IgD-negative memory B cell (primary cell): ENCODE data around the gene LRRC3C. TPM values are rescaled to one million over a fixed set of nuclear protein-coding genes. Genes with fewer than 3 reads are reported as not detected.
"Not testable (repeated sequence)": the region's sequence is repeated elsewhere in the genome, so short reads cannot be mapped to it uniquely, and the experiment has no call there.

Source experiments
- H3K27ac Mint-ChIP-seq, 3 donors: one replicate each; pipeline ENCODE4 v1.8.0; 2020 to 2022; ENCODE audit warnings: mild to moderate bottlenecking in 3 of 3, mixed read lengths in 3 of 3, moderate library complexity in 1 of 3
- H3K27me3 Mint-ChIP-seq: one replicate; pipeline ENCODE4 v1.8.0; 2021; ENCODE audit warnings: mixed read lengths
- H3K36me3 Mint-ChIP-seq: one replicate; pipeline ENCODE4 v1.8.0; 2020; ENCODE audit warnings: mild to moderate bottlenecking, mixed read lengths
- H3K4me1 Mint-ChIP-seq, 3 donors: one replicate each; pipeline ENCODE4 v1.8.0; 2020 to 2022; ENCODE audit warnings: mixed read lengths in 3 of 3, mild to moderate bottlenecking in 1 of 3
- H3K4me3 Mint-ChIP-seq, 4 donors: one replicate each; pipeline ENCODE4 v1.8.0; 2020 to 2022; ENCODE audit warnings: mild to moderate bottlenecking in 4 of 4, mixed read lengths in 4 of 4, moderate library complexity in 3 of 4
- H3K9me3 Mint-ChIP-seq, 3 donors: one replicate each; pipeline ENCODE4 v1.8.0; 2020 to 2021; ENCODE audit warnings: mixed read lengths in 3 of 3, mild to moderate bottlenecking in 1 of 3
- polyA plus RNA-seq: library from polyadenylated mRNA; unstranded; fragments of 300-500 nt; fragmentation: Illumina TruSeq; gene quantifications from one replicate; pipeline ENCODE4 v1.2.3, GENCODE V29; 2021

Gene LRRC3C, protein sequence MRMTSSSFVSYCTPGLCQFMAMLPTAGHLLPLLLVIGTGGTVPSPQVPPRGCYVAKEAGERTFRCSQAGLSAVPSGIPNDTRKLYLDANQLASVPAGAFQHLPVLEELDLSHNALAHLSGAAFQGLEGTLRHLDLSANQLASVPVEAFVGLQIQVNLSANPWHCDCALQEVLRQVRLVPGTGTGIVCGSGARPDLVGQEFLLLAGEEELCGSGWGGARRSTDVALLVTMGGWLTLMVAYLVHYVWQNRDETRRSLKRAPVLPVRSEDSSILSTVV
- polyA plus RNA-seq = not detected

DNA sequence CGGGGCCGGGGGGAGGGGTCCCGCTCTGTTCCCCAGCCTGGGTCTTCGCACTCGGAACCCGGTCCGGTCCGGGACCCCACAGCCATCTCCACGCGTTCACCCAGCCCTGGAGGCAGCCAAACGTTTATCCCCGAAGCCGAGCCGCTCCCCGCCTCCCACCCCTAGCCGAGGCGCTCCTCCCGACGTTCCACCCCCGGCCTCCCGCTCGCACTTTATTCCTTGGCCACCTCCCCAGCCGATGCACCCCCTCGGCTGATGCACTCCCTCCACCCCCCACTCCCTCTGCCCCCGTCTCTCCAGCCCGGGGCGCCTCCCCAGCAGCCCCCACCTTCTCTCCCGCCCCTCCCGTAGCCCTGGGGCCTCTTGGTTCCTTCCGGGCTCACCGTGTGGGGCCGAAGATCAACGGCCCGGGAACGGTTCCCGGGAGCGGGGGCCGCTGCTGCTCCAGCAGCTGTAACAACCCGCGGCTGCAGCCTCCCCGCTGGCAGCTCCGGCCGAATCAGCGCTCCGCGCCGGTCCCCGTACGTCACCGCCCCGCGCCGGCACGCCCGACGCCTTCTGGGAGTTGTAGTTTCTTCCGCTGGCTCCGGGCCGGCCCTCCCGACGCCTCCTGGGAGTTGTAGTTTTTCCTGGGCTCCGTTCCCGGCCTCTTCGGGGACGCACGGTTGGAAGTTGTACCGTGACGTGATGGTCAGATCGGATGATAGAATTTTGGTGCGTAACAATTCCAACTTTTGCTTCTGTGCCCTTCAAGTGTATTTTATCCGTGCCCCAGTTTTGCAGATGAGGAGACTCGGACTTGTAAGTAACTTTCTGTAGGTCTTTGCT, at the start of gene LRRC3C, which contains the start of gene ORMDL3:
TSS of gene LRRC3C (plus strand) at position 632 of the 828 bp plus-strand sequence. CDS start 13,792 bp downstream, outside the sequence.
TSS of gene ORMDL3 (minus strand) at position 501 of the 828 bp plus-strand sequence. CDS start 3,398 bp downstream, outside the sequence.
- H3K4me1 Mint-ChIP-seq = peaks cover 13 to 30% (median 26%) of the 10 kb centered on the region in 3 donors
- H3K9me3 Mint-ChIP-seq = no peaks in the 10 kb centered on the region
- peak within 1 kb of the TSS; percentile 83 to 94 (median 83) for H3K27ac Mint-ChIP-seq
- H3K36me3 Mint-ChIP-seq = no peaks in the 10 kb centered on the region
- H3K4me3 Mint-ChIP-seq = peak within 1 kb of the TSS; percentile 90 to 98 (median 95)
- H3K27me3 Mint-ChIP-seq = no peaks in the 10 kb centered on the region

- Mint-ChIP-seq H3K4me1 (peaks cover 9 to 14% (median 13%) of the 10 kb centered on the region in 3 donors), H3K4me3 (peak overlapping the region in 1 of 4 donors; percentile 12)
- not testable (repeated sequence) for H3K9me3 Mint-ChIP-seq, H3K36me3 Mint-ChIP-seq, H3K27ac Mint-ChIP-seq, H3K27me3 Mint-ChIP-seq
Measured at GRCh38 chr17:39886102-39886501, 41.4 kb upstream of the LRRC3C start.

GRCh38 chr17:39887078-39887477, 40.5 kb upstream of the LRRC3C start:
- H3K9me3 Mint-ChIP-seq = no peaks in the 10 kb centered on the region
- H3K4me1 Mint-ChIP-seq = peaks cover 9 to 11% (median 10%) of the 10 kb centered on the region in 3 donors
- peaks cover 2% of the 10 kb centered on the region for H3K27me3 Mint-ChIP-seq
- no peak overlapping the region for H3K4me3 Mint-ChIP-seq
- peaks cover 4% of the 10 kb centered on the region for H3K36me3 Mint-ChIP-seq
- H3K27ac Mint-ChIP-seq = no peak overlapping the region

- Mint-ChIP-seq H3K27me3 (peaks cover 2% of the 10 kb centered on the region), H3K4me1 (peaks cover 7 to 22% (median 12%) of the 10 kb centered on the region in 3 donors), H3K36me3 (peaks cover 4% of the 10 kb centered on the region), H3K27ac (no peak overlapping the region), H3K4me3 (no peak overlapping the region), H3K9me3 (no peaks in the 10 kb centered on the region)
Measured at GRCh38 chr17:39889200-39889599, 38.3 kb upstream of the LRRC3C start.

- Mint-ChIP-seq H3K27me3 (peaks cover 1% of the 10 kb centered on the region), H3K27ac (peak overlapping the region in 2 of 3 donors; percentile 8 to 34), H3K4me3 (no peak overlapping the region), H3K9me3 (no peaks in the 10 kb centered on the region), H3K36me3 (peaks cover 5% of the 10 kb centered on the region), H3K4me1 (peaks cover 9 to 23% (median 16%) of the 10 kb centered on the region in 3 donors)
Measured at GRCh38 chr17:39894681-39895376, 32.7 kb upstream of the LRRC3C start.

DNA sequence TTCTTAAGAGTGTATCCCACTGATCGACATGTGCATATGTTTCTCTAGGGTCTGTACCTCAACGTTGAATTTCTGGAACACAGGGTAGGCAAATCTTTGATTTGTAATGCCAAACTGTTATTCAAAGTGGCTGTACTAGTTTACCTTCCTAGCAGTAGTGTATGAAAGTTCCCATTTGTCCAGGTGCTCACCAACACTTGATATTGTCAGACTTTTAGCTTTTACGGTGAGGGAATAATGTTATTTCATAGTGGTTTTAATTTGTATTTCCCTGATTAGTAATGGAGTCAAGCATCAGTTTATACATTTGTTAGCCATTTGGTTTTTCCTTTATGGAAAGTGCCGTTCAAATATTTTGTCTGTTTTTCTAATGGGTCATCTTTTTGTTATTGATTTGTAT, 29.4 kb upstream of the LRRC3C start:
- Mint-ChIP-seq H3K27me3 (no peaks in the 10 kb centered on the region), H3K4me3 (no peak overlapping the region), H3K27ac (no peak overlapping the region), H3K9me3 (no peaks in the 10 kb centered on the region), H3K36me3 (peaks cover 4% of the 10 kb centered on the region), H3K4me1 (peaks cover 7 to 16% (median 9%) of the 10 kb centered on the region in 3 donors)

- Mint-ChIP-seq H3K36me3 (peaks cover 6% of the 10 kb centered on the region), H3K4me1 (peaks cover 7 to 18% (median 10%) of the 10 kb centered on the region in 3 donors), H3K4me3 (no peak overlapping the region), H3K27ac (no peak overlapping the region), H3K27me3 (no peaks in the 10 kb centered on the region), H3K9me3 (no peaks in the 10 kb centered on the region)
Measured at GRCh38 chr17:39899215-39899614, 28.3 kb upstream of the LRRC3C start.

DNA sequence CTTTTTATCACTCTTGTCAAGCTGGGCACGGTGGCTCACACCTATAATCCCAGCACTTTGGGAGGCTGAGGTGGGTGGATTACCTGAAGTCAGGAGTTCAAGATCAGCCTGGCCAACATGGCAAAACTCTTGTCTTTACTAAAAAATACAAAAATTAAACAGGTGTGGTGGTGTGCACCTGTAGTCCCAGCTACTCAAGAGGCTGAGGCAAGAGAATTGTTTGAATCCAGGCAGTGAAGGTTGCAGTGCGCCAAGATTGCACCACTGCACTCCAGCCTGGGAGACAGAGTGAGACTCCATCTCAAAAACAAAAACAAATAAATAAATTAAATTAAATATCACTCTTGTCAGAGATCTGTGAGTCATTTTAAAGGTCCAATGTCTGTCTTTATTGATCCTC, 25.5 kb upstream of the LRRC3C start:
- not testable (repeated sequence) for H3K9me3 Mint-ChIP-seq, H3K4me1 Mint-ChIP-seq, H3K27ac Mint-ChIP-seq, H3K27me3 Mint-ChIP-seq, H3K4me3 Mint-ChIP-seq, H3K36me3 Mint-ChIP-seq

- no peaks in the 10 kb centered on the region for H3K27me3 Mint-ChIP-seq
- peaks cover 6% of the 10 kb centered on the region for H3K36me3 Mint-ChIP-seq
- peak overlapping the region in 1 of 4 donors; percentile 49 for H3K4me3 Mint-ChIP-seq
- peaks cover 0 to 7% (median 4%) of the 10 kb centered on the region in 3 donors for H3K4me1 Mint-ChIP-seq
- no peaks in the 10 kb centered on the region for H3K9me3 Mint-ChIP-seq
- H3K27ac Mint-ChIP-seq = peak overlapping the region in 1 of 3 donors; percentile 87
Measured at GRCh38 chr17:39903158-39903884, 24.2 kb upstream of the LRRC3C start.

DNA sequence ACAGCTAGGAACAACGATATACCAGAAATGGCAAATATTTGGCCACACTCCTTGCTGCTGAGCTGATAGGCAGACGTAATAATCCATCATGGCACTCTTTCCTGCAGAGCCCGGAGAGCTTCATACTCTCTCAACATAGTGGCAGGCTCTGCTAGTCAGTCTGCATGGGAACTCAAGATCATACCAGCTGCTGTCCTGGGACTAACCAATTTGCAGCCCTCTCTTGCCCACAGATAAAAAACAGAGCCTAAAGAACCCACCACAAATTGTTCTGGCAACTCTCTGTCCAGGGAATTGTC, 22.6 kb upstream of the LRRC3C start:
- H3K4me1 Mint-ChIP-seq = peaks cover 0 to 5% (median 4%) of the 10 kb centered on the region in 3 donors
- H3K4me3 Mint-ChIP-seq = no peak overlapping the region
- peaks cover 4% of the 10 kb centered on the region for H3K36me3 Mint-ChIP-seq
- H3K27me3 Mint-ChIP-seq = no peaks in the 10 kb centered on the region
- no peaks in the 10 kb centered on the region for H3K9me3 Mint-ChIP-seq
- peak overlapping the region in 1 of 3 donors; percentile 74 for H3K27ac Mint-ChIP-seq

DNA sequence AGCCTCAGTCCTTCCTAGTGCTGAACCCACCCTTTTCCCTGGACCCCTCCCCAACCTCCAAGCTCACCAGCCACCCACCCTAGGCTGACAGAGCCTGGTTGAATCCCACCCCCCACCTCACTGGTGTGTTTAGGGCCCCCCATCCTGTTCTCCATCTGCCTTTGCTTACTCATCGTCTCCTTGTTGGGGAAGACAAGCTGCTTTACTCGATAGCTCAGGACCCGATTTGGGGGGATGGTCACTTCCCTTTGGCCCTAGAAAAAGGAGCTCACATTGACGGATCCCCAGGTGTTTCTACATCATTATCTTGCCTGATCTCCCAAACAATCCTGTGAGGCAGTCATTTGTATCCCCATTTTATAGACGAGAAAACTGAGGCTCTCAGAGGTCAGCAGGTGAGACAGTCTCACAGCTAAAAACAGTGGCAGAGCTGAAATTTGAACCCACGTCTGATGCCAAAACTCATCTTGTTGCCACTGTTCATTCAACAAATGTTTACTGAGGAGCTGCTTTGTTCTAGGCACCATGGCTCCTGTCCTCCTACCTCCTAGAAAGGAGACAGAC, 18.7 kb upstream of the LRRC3C start:
- Mint-ChIP-seq H3K4me3 (no peak overlapping the region), H3K9me3 (no peaks in the 10 kb centered on the region), H3K27me3 (no peaks in the 10 kb centered on the region), H3K36me3 (peaks cover 2% of the 10 kb centered on the region), H3K4me1 (no peaks in the 10 kb centered on the region), H3K27ac (peak overlapping the region in 1 of 3 donors; percentile 45)

DNA sequence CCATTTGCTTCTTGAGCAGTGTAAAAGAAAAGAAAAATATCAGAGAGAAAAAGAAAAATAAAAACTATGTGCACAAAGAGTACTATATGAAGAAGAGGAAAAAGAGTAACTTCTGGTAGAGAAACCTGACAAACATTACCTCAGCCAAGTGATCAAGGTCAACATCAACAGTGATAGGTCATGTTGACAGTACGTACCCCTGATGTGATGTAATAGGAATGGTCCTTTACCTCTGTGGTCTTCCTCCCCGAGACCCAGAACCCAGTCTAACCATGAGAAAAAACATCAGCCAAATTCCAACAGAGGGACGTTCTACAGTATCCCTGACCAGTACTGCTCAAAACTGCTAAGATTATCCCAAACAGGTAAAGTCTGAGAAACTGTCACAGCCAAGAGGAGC, 13.5 kb upstream of the LRRC3C start:
- H3K9me3 Mint-ChIP-seq = no peaks in the 10 kb centered on the region
- H3K4me3 Mint-ChIP-seq = no peak overlapping the region
- H3K27me3 Mint-ChIP-seq = no peaks in the 10 kb centered on the region
- no peak overlapping the region for H3K27ac Mint-ChIP-seq
- peaks cover 19 to 26% (median 22%) of the 10 kb centered on the region in 3 donors for H3K4me1 Mint-ChIP-seq
- peaks cover 15% of the 10 kb centered on the region for H3K36me3 Mint-ChIP-seq

GRCh38 chr17:39915559-39915958, 12.0 kb upstream of the LRRC3C start:
- peak overlapping the region in 1 of 4 donors; percentile 14 for H3K4me3 Mint-ChIP-seq
- peaks cover 24 to 34% (median 27%) of the 10 kb centered on the region in 3 donors for H3K4me1 Mint-ChIP-seq
- peak overlapping the region in 1 of 3 donors; percentile 67 for H3K27ac Mint-ChIP-seq
- H3K27me3 Mint-ChIP-seq = no peaks in the 10 kb centered on the region
- peaks cover 20% of the 10 kb centered on the region for H3K36me3 Mint-ChIP-seq
- no peaks in the 10 kb centered on the region for H3K9me3 Mint-ChIP-seq

DNA sequence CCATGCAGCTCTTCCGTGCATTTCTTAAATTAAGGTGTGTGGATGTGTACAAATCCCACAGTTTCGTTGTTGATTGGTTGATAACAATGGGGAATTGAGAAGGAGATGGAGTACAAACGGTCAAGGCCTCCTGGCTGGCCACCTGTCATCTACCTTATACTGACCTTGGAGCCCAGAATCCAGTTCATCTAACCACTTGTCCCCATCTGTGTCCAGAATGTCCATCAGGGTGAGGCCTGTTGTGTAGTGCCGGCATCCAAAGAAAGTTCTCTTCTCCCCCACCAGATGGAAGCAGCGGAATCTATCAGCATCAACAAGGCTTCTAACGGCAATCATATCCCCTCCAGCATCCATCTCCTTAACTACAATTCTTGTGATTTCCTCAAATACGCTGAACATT, 10.6 kb upstream of the LRRC3C start:
- peak overlapping the region in 2 of 3 donors; percentile 3 to 38 for H3K27ac Mint-ChIP-seq
- no peaks in the 10 kb centered on the region for H3K27me3 Mint-ChIP-seq
- peaks cover 21% of the 10 kb centered on the region for H3K36me3 Mint-ChIP-seq
- H3K4me3 Mint-ChIP-seq = peak overlapping the region in 2 of 4 donors; percentile 2 to 55
- H3K4me1 Mint-ChIP-seq = peaks cover 37 to 47% (median 38%) of the 10 kb centered on the region in 3 donors
- H3K9me3 Mint-ChIP-seq = no peaks in the 10 kb centered on the region
